ENCODE results near the gene APOD.

GRCh38 chr3:195571361-195571760, 12.4 kb downstream of the APOD start:
- no peak for TF ChIP-seq ELF4 (IDR thresholded peaks at IDR 0.05)
- TF ChIP-seq LEF1 (IDR thresholded peaks at IDR 0.05; ENCODE audit: borderline replicate concordance): no peak
- no peak for TF ChIP-seq BHLHE40 (IDR thresholded peaks at IDR 0.05; ENCODE audit: borderline replicate concordance)
- TF ChIP-seq TARDBP (IDR thresholded peaks at IDR 0.05): no peak
- no peak for TF ChIP-seq FOXA1 (IDR thresholded peaks at IDR 0.05)

Measured in HEK293T (cell line).